Retinal pigment epithelial cell (primary cell): ENCODE data around the gene MFGE8.

Experiments
- DNase-seq: peaks from one replicate; pipeline ENCODE4 v3.0.0-alpha.2; 2010; ENCODE audit warnings: low read depth
- H3K4me3 ChIP-seq: 2 replicates; pipeline ENCODE4 v1.5.1; 2011; ENCODE audit warnings: mild to moderate bottlenecking, low read length, control low read depth, moderate library complexity
- TF ChIP-seq, protein P1 (sequence below): conservative IDR thresholded peaks from 2 replicates; pipeline ENCODE4 v1.5.1; 2011; ENCODE audit warnings: low read depth, low read length, control low read depth, inconsistent platforms

Gene MFGE8

DNA sequence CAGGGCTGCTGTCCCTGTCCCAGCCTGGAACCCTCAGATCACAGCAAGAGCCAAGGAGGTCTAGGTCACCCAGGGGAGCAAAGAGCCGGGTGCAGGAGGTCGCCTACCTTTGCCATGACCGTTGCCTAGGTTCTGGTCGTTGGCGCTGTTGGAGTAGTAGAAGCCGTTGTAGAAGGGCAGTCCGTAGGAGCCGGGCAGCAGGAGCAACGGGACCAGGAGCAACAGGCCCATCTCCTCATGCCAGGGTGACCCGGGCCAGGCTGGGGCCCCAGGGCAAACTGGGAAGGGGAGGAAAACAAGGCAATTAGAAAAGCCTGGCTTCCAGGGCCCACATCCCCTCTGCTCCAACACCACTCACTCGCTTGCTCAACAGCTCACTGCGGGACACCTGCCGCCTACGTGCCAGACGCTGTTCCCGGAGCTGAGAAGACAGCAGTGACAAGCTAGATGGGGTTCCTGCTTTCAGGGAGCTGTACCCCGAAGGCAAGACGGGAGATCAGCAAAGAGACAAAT lies 26.1 kb downstream of the MFGE8 start:
- TF ChIP-seq, protein P1, sequence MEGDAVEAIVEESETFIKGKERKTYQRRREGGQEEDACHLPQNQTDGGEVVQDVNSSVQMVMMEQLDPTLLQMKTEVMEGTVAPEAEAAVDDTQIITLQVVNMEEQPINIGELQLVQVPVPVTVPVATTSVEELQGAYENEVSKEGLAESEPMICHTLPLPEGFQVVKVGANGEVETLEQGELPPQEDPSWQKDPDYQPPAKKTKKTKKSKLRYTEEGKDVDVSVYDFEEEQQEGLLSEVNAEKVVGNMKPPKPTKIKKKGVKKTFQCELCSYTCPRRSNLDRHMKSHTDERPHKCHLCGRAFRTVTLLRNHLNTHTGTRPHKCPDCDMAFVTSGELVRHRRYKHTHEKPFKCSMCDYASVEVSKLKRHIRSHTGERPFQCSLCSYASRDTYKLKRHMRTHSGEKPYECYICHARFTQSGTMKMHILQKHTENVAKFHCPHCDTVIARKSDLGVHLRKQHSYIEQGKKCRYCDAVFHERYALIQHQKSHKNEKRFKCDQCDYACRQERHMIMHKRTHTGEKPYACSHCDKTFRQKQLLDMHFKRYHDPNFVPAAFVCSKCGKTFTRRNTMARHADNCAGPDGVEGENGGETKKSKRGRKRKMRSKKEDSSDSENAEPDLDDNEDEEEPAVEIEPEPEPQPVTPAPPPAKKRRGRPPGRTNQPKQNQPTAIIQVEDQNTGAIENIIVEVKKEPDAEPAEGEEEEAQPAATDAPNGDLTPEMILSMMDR, result no peak
- H3K4me3 ChIP-seq, result no peak overlapping the region
- DNase-seq, result no peak

DNA sequence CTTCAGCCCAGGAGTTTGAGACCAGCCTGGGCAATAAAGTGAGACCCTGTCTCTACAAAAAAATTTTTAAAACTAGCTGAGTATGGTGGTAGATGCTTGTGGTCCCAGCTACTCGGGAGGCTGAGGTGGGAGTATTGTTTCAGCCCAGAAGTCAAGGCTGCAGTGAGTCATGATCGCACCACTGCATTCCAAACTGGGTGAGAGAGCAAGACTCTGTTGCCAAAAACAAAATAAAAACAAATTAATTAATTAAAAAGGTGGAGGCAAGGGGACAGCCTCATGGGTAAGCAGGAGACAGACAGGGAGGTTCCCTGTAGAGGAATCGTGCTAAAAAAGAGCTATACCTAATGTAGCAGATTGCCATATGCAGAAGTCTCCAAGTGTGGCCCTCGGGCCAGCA lies 30.4 kb downstream of the MFGE8 start:
- H3K4me3 ChIP-seq, result no peak overlapping the region
- TF ChIP-seq, protein P1, result no peak
- no peak for DNase-seq

DNA sequence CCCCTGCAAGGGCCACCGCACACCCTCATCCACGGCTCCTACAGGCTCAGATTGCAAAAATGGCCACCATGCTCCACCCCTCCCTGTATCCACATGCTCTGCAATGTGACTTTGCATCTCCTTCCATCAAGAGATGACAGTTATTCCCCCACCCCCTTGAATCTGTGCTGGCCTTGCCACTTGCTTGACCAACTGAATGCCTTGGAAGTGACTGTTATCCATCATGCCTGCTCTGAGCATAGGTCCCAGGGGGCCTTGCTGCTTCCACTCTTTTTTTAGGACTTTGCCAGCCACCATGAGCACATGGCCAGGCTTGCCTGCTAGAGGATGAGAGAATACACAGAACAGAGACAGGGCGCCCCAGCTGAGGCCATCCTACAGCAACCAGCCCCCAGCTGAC lies 31.4 kb downstream of the MFGE8 start:
- DNase-seq, result no peak
- no peak overlapping the region for H3K4me3 ChIP-seq
- TF ChIP-seq, protein P1, result no peak

DNA sequence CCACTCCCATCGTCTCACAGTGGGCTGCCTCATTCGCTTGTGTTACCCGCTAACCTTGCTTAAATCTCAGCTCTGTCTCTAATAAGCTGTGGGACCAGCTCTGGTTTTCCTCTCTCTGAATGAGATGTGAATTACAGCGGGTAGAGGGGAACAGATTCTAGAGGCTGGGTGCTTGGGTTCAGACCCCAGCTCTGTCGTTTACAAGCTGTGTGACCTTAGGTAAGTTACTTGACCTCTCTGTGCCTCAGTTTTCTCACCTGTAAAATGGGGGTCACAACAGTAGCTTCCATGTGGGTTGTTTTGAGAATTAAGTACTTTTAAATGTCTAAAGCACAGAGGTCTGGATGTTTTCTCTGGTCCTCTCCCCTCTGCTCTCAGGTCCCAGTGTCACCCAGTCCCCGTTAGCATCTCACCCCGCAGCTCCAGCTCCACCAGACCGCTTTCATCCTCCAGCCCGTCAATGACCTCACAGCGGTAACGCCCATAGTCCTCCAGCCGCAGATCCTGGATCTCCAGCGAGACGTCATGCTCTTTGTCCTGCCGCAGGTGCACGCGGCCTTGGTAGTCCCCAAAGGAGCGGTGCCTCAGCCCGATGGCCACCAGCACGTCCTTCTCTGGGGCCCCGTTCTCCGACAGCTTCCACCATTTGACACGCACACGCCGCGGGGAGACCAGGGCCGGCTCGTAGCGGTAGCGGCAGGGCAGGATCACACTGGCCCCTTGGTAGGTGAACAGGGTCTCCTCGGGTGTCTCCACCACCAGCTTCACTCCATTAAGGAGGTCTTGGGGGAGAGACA lies 32.0 kb downstream of the MFGE8 start:
- no peak for DNase-seq
- TF ChIP-seq, protein P1, result no peak

DNA sequence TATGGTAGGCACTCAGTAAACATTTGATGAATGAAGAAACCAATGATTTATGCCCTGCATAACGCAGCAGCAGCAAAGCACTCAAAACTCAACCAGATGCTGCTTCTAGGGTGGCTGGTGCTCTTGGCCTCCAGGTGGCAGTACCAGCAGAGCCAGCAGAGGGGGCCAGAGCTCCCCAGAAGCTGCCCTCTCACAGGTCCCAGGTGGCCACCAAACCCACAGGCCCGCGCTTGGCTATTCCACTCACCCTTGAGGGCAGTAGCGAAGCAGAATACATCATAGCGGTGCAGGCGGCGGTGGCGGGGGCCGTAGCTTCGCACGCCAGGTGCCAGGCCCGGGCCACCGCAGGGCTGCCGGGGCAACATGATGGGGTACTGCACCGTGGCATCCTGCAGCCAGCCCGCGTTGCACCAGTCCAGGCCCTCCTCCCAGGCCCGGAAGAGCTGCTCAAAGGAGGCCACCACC lies 34.4 kb downstream of the MFGE8 start:
- H3K4me3 ChIP-seq, result no peak overlapping the region
- no peak for DNase-seq
- TF ChIP-seq, protein P1, result peak; percentile 93

More for the DNA sequence above, 32.0 kb downstream of the MFGE8 start:
- H3K4me3 ChIP-seq, result no peak overlapping the region

DNA sequence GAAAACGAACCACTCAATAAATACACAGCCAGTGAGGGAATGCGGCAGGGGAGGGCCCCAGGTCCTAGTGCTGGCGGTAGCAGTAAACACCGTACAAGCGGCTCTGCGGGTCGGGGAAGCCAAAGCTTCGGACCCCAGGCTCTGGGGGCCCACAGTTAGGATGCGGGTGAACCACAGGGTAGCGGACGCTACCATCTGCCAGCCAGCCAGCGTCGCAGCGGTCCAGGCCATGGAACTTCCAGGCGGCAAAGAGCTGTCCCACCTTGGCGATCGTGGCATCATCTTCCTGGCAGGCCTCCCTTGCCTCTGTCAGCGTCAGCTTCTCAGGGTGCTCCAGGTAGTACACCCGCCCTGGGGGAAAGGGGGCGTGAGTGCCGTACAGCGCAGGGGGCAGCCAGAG lies 35.3 kb downstream of the MFGE8 start:
- TF ChIP-seq, protein P1, result no peak
- H3K4me3 ChIP-seq, result no peak overlapping the region
- no peak for DNase-seq

- TF ChIP-seq, protein P1, result no peak
- DNase-seq, result no peak
Observed at GRCh38 chr15:88877415-88877814, 35.8 kb downstream of the MFGE8 start.

More at GRCh38 chr15:88877415-88877814, 35.8 kb downstream of the MFGE8 start:
- no peak overlapping the region for H3K4me3 ChIP-seq
